DOHH2 (cell line): Measurements from ENCODE around the gene NDUFB4.

Experiments used
- CTCF ChIP-seq: fragments of 200-600 bp; sonication (generic); IDR thresholded peaks from one replicate; pipeline ENCODE4 v1.5.1; 2014; ENCODE audit warnings: antibody characterized with exemption, mild to moderate bottlenecking, low read depth, low read length; ENCODE audit not compliant: poor library complexity, severe bottlenecking
- EZH2phosphoT487 ChIP-seq: fragments of 200-600 bp; sonication (generic); IDR thresholded peaks from 2 replicates; pipeline ENCODE4 v1.6.1; 2017; ENCODE audit warnings: borderline replicate concordance, mild to moderate bottlenecking, antibody characterized with exemption, low read length, moderate library complexity, mixed read lengths

GRCh38 chr3:120560304-120561250 lies 35.6 kb upstream of the NDUFB4 start:
- TF ChIP-seq CTCF (no peak), EZH2phosphoT487 (no peak)
